Fibroblast of lung (primary cell): ENCODE measurements around the gene MOV10.

Experiments used
- EZH2 ChIP-seq: IDR thresholded peaks from 2 replicates; pipeline ENCODE4 v1.5.1; 2012; ENCODE audit warnings: low read length, control low read depth, mild to moderate bottlenecking; ENCODE audit errors: missing control alignments
- TF ChIP-seq, protein P1 (sequence below), 2 donors: IDR thresholded peaks in 1 of 2; conservative IDR thresholded peaks in 1 of 2; 1 replicate in 1 of 2; 2 replicates in 1 of 2; pipeline ENCODE4 v1.5.1; 2011 to 2012; ENCODE audit warnings: low read length in 2 of 2, control low read depth in 1 of 2, inconsistent platforms in 1 of 2, low read depth in 1 of 2, mild to moderate bottlenecking in 1 of 2

DNA sequence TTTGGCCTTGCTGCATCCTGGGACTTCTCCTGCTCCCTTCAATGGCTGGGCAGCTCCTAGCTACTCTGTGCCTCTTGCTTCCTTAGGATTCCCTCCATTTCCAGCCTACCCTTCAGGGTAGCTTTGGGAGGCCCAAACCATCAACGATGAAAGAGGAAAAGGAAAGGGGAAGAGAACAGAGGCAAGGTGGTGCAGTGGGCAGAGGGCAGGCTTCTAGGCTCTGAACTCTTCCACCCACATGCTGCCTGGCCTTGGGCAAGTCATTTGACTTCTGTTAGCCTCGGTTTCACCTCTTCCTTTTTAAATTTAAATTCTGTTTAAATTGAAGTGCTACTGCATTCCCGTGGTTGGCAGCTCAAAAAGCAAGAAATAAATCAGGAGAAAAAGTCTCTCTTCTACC, 46.3 kb downstream of the MOV10 start:
- TF ChIP-seq, protein P1, sequence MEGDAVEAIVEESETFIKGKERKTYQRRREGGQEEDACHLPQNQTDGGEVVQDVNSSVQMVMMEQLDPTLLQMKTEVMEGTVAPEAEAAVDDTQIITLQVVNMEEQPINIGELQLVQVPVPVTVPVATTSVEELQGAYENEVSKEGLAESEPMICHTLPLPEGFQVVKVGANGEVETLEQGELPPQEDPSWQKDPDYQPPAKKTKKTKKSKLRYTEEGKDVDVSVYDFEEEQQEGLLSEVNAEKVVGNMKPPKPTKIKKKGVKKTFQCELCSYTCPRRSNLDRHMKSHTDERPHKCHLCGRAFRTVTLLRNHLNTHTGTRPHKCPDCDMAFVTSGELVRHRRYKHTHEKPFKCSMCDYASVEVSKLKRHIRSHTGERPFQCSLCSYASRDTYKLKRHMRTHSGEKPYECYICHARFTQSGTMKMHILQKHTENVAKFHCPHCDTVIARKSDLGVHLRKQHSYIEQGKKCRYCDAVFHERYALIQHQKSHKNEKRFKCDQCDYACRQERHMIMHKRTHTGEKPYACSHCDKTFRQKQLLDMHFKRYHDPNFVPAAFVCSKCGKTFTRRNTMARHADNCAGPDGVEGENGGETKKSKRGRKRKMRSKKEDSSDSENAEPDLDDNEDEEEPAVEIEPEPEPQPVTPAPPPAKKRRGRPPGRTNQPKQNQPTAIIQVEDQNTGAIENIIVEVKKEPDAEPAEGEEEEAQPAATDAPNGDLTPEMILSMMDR (conservative IDR thresholded peaks at IDR 0.05 in 1 of 2, IDR thresholded peaks at IDR 0.05 in 1 of 2; ENCODE audit: low read depth in 1 of 2, low read length in 2 of 2): no peak
- TF ChIP-seq EZH2: no peak
